ENCODE results near the gene C2orf81. TPM values are rescaled to one million over a fixed set of nuclear protein-coding genes. Genes with fewer than 3 reads are reported as not detected.
"Not testable (repeated sequence)": the region's sequence is repeated elsewhere in the genome, so short reads cannot be mapped to it uniquely, and the experiment has no call there.

The C2orf81 gene
- total and polyA plus RNA-seq, 10 of the 15 experiments (the other 5 are each of a cell fraction or from before 2014, with no cell fraction given), result 0.10 to 9.8 (median 2.7) TPM

GRCh38 chr2:74421221-74421870 is at the start of gene C2orf81, which contains the start of gene WDR54 (continued):
- TF ChIP-seq MEF2A (IDR thresholded peaks at IDR 0.05; ENCODE audit: insufficient read depth, low read depth, low read length) (0 out of 2 replicates have a peak, but pooled peaks have one; percentile 4), POLR2AphosphoS2 (IDR thresholded peaks at IDR 0.05; ENCODE audit: low read depth, low read length) (peak; percentile 28; the same call in 1 of the 2 replicates), ETV6 (conservative IDR thresholded peaks at IDR 0.05 in 1 of 2, IDR thresholded peaks at IDR 0.05 in 1 of 2; ENCODE audit: borderline replicate concordance in 1 of 2, low read depth in 1 of 2) (no peak), BRCA1 (IDR thresholded peaks at IDR 0.05; ENCODE audit: low read depth, low read length) (no peak)

GRCh38 chr2:74470742-74471141 is 49.3 kb upstream of the C2orf81 start:
- FAIRE-seq; H3K27me3 ChIP-seq (replicated peaks in 1 of 2; ENCODE audit: control insufficient read depth in 2 of 2, insufficient read depth in 2 of 2, low read length in 1 of 2); H2AFZ ChIP-seq (ENCODE audit: control insufficient read depth, low read depth, low read length); H3K27ac ChIP-seq (ENCODE audit: control insufficient read depth, insufficient read depth); in situ Hi-C loops (cut with MboI); RAD21 ChIA-PET (ENCODE audit: unreplicated experiment); H3K36me3 ChIP-seq (ENCODE audit: control insufficient read depth in 2 of 2, insufficient read depth in 2 of 2, low read length in 1 of 2); ATAC-seq; intact Hi-C loops (cut with micrococcal nuclease; ENCODE audit: unreplicated experiment); BruUV-seq (replicated peaks); DNase-seq (ENCODE audit: low read depth, low spot score); H3K9ac ChIP-seq (ENCODE audit: control insufficient read depth, insufficient read depth, low read length); H3K4me3 ChIP-seq; H3K4me1 ChIP-seq (ENCODE audit: control insufficient read depth, insufficient read depth, low read length); H3K9me3 ChIP-seq (replicated peaks; ENCODE audit: control insufficient read depth, insufficient read depth, low read length); H4K20me1 ChIP-seq (ENCODE audit: control insufficient read depth, insufficient read depth); SMC1A ChIA-PET (ENCODE audit: uncharacterized antibody, unreplicated experiment); H3K4me2 ChIP-seq (ENCODE audit: control insufficient read depth, insufficient read depth): not testable (repeated sequence)
- WGBS (ENCODE audit: insufficient coverage, insufficient replicate concordance, low lambda C conversion rate, missing lambda C conversion rate), result 93% methylated on average over 12 of the region's 12 CpGs
- peaks cover 14% of the 10 kb centered on the region for H3K79me2 ChIP-seq (ENCODE audit: control insufficient read depth, insufficient read depth, low read length)
- CTCF ChIA-PET, result interaction anchor here (1.0 to 2.7 kb wide), 2 partner anchors 11 to 19 kb away, joined by 3 to 20 read pairs; partner anchors contain the start of genes CCDC142 and TTC31
- POLR2A ChIA-PET, result interaction anchor here (0.6 to 2.7 kb wide), 5 partner anchors 11 to 149 kb away, joined by 3 to 14 read pairs (median 3); partner anchors contain the start of gene WBP1
